LoVo (cell line): ENCODE results near the gene STUM.
"Not testable (repeated sequence)": the region's sequence is repeated elsewhere in the genome, so short reads cannot be mapped to it uniquely, and the experiment has no call there.

Source experiments
- DNase-seq: peaks from one replicate; pipeline ENCODE4 v3.0.0-alpha.2; 2016; ENCODE audit warnings: low spot score

STUM gene

GRCh38 chr1:226548256-226549093 lies at the start of gene STUM:
STUM (plus strand) TSS chr1:226548764; CDS start chr1:226548905, 141 bp downstream.
- DNase-seq: peak; percentile 20

GRCh38 chr1:226499699-226500098 lies 48.9 kb upstream of the STUM start:
- DNase-seq: not testable (repeated sequence)

- no peak for DNase-seq
These were observed 42.5 kb upstream of the STUM start for GRCh38 chr1:226506021-226506420.

GRCh38 chr1:226506921-226507320 lies 41.6 kb upstream of the STUM start:
- no peak for DNase-seq

- DNase-seq: no peak
These were observed 38.1 kb upstream of the STUM start for GRCh38 chr1:226510453-226510852.

GRCh38 chr1:226511296-226511695 lies 37.3 kb upstream of the STUM start:
- DNase-seq: no peak

GRCh38 chr1:226512076-226512728 lies 36.4 kb upstream of the STUM start:
- DNase-seq: peak; percentile 31

GRCh38 chr1:226518375-226518774 lies 30.2 kb upstream of the STUM start:
- DNase-seq: no peak

- DNase-seq: no peak
These were observed 29.4 kb upstream of the STUM start for GRCh38 chr1:226519135-226519534.

GRCh38 chr1:226519716-226520598 lies 28.6 kb upstream of the STUM start:
- DNase-seq: no peak

- DNase-seq: no peak
These were observed 27.8 kb upstream of the STUM start for GRCh38 chr1:226520640-226521355.

GRCh38 chr1:226523646-226524406 lies 24.7 kb upstream of the STUM start:
- no peak for DNase-seq

- no peak for DNase-seq
These were observed 24.0 kb upstream of the STUM start for GRCh38 chr1:226524547-226524946.

- DNase-seq: no peak
These were observed 22.8 kb upstream of the STUM start for GRCh38 chr1:226525750-226526149.

GRCh38 chr1:226526801-226527595 lies 21.6 kb upstream of the STUM start:
- no peak for DNase-seq

- DNase-seq: no peak
These were observed 18.7 kb upstream of the STUM start for GRCh38 chr1:226529891-226530290.

- no peak for DNase-seq
These were observed 18.0 kb upstream of the STUM start for GRCh38 chr1:226530591-226530990.

GRCh38 chr1:226531360-226532093 lies 17.0 kb upstream of the STUM start:
- no peak for DNase-seq

GRCh38 chr1:226532553-226532952 lies 16.0 kb upstream of the STUM start:
- DNase-seq: no peak
